ENCODE data around the gene OR9A2. TPM values are rescaled to one million over a fixed set of nuclear protein-coding genes. Genes with fewer than 3 reads are reported as not detected.

Gene OR9A2
- total RNA-seq, 1 donor from 2014 or later: not detected

GRCh38 chr7:143068446-143068845 is 41.5 kb upstream of the OR9A2 start:
- TF ChIP-seq CTCF (IDR thresholded peaks at IDR 0.05): no peak
- no peak for TF ChIP-seq POLR2AphosphoS5 (IDR thresholded peaks at IDR 0.05; ENCODE audit: insufficient read depth in 1 of 2, low read depth in 1 of 2)
- TF ChIP-seq POLR2A (IDR thresholded peaks at IDR 0.05): no peak
- Histone ChIP-seq H3K27ac (no peak overlapping the region), H3K9me3 (no peaks in the 10 kb centered on the region), H3K36me3 (no peaks in the 10 kb centered on the region), H3K27me3 (no peaks in the 10 kb centered on the region), H3K4me3 (no peak overlapping the region), H3K4me1 (no peaks in the 10 kb centered on the region)
- intact Hi-C loops (cut with DNase I): no loop called here
- DNase-seq (ENCODE audit: extremely low spot score in 2 of 2): no peak

- no peaks in the 10 kb centered on the region for H3K36me3 ChIP-seq
- no peak overlapping the region for H3K27ac ChIP-seq
- intact Hi-C loops (cut with DNase I): no loop called here
- H3K27me3 ChIP-seq: no peaks in the 10 kb centered on the region
- no peaks in the 10 kb centered on the region for H3K9me3 ChIP-seq
- DNase-seq (ENCODE audit: extremely low spot score in 2 of 2): no peak
- H3K4me1 ChIP-seq: no peaks in the 10 kb centered on the region
- TF ChIP-seq POLR2AphosphoS5 (IDR thresholded peaks at IDR 0.05; ENCODE audit: insufficient read depth in 1 of 2, low read depth in 1 of 2) (no peak), POLR2A (IDR thresholded peaks at IDR 0.05) (no peak), CTCF (IDR thresholded peaks at IDR 0.05) (no peak)
- no peak overlapping the region for H3K4me3 ChIP-seq
Observed at GRCh38 chr7:143063741-143064140, 36.8 kb upstream of the OR9A2 start.

GRCh38 chr7:143055754-143056153 is 28.8 kb upstream of the OR9A2 start:
- H3K27ac ChIP-seq: no peak overlapping the region
- no peak for DNase-seq (ENCODE audit: extremely low spot score in 2 of 2)
- intact Hi-C loops (cut with DNase I): no loop called here
- no peak overlapping the region for H3K4me3 ChIP-seq
- no peaks in the 10 kb centered on the region for H3K9me3 ChIP-seq
- H3K4me1 ChIP-seq: no peaks in the 10 kb centered on the region
- no peak for TF ChIP-seq POLR2A (IDR thresholded peaks at IDR 0.05)
- no peak for TF ChIP-seq CTCF (IDR thresholded peaks at IDR 0.05)
- TF ChIP-seq POLR2AphosphoS5 (IDR thresholded peaks at IDR 0.05; ENCODE audit: insufficient read depth in 1 of 2, low read depth in 1 of 2): no peak
- H3K27me3 ChIP-seq: no peaks in the 10 kb centered on the region
- no peaks in the 10 kb centered on the region for H3K36me3 ChIP-seq

GRCh38 chr7:143054621-143055020 is 27.7 kb upstream of the OR9A2 start:
- no peak for DNase-seq (ENCODE audit: extremely low spot score in 2 of 2)
- H3K27ac ChIP-seq: no peak overlapping the region
- intact Hi-C loops (cut with DNase I): no loop called here
- H3K36me3 ChIP-seq: no peaks in the 10 kb centered on the region
- H3K4me3 ChIP-seq: no peak overlapping the region
- TF ChIP-seq POLR2AphosphoS5 (IDR thresholded peaks at IDR 0.05; ENCODE audit: insufficient read depth in 1 of 2, low read depth in 1 of 2) (no peak), POLR2A (IDR thresholded peaks at IDR 0.05) (no peak), CTCF (IDR thresholded peaks at IDR 0.05) (no peak)
- H3K4me1 ChIP-seq: peaks cover 4% of the 10 kb centered on the region
- no peaks in the 10 kb centered on the region for H3K9me3 ChIP-seq
- no peaks in the 10 kb centered on the region for H3K27me3 ChIP-seq

- Histone ChIP-seq H3K27me3 (no peaks in the 10 kb centered on the region), H3K27ac (no peak within 1 kb of the TSS), H3K4me3 (no peak within 1 kb of the TSS), H3K9me3 (no peaks in the 10 kb centered on the region), H3K36me3 (no peaks in the 10 kb centered on the region), H3K4me1 (peaks cover 4% of the 10 kb centered on the region)
- intact Hi-C loops (cut with DNase I): no loop called here
- TF ChIP-seq CTCF (IDR thresholded peaks at IDR 0.05) (no peak), POLR2AphosphoS5 (IDR thresholded peaks at IDR 0.05; ENCODE audit: insufficient read depth in 1 of 2, low read depth in 1 of 2) (no peak), POLR2A (IDR thresholded peaks at IDR 0.05) (no peak)
- DNase-seq (ENCODE audit: extremely low spot score in 2 of 2): no peak
Observed at GRCh38 chr7:143052041-143052440, 25.1 kb upstream of the OR9A2 start, which contains the start of gene OR6V1. Gene OR6V1 (plus strand): TSS chr7:143052341. CDS start chr7:143052341, 0 bp downstream.

All from vagina (tissue), 2 donors.